ENCODE measurements around the gene CTNNA2. TPM values are rescaled to one million over a fixed set of nuclear protein-coding genes. Genes with fewer than 3 reads are reported as not detected.

CTNNA2 gene
- total and polyA plus RNA-seq, 9 donors, result 0.32 to 1.4 (median 0.37) TPM; not detected in 3

- Histone ChIP-seq H3K27me3 (no peaks in the 10 kb centered on the region), H3K4me1 (ENCODE audit: insufficient read depth) (no peaks in the 10 kb centered on the region), H3K4me3 (no peak overlapping the region), H3K36me3 (no peaks in the 10 kb centered on the region), H3K9me3 (no peaks in the 10 kb centered on the region), H3K27ac (no peak overlapping the region)
- TF ChIP-seq EP300 (IDR thresholded peaks at IDR 0.05) (no peak), CTCF (IDR thresholded peaks at IDR 0.05) (no peak), POLR2A (IDR thresholded peaks at IDR 0.05) (no peak)
- DNase-seq, result no peak
- WGBS, 3 donors, result 74 to 90% (median 76%) methylated on average over 2 of the region's 2 CpGs
- intact Hi-C loops (cut with DNase I), result no loop called here
These were observed 152.2 kb downstream of the CTNNA2 start for GRCh38 chr2:79665091-79665490.

- Histone ChIP-seq H3K4me3 (no peak overlapping the region), H3K36me3 (no peaks in the 10 kb centered on the region), H3K27ac (no peak overlapping the region), H3K4me1 (ENCODE audit: insufficient read depth) (no peaks in the 10 kb centered on the region), H3K27me3 (no peaks in the 10 kb centered on the region), H3K9me3 (no peaks in the 10 kb centered on the region)
- no peak for DNase-seq
- no peak for TF ChIP-seq CTCF (IDR thresholded peaks at IDR 0.05)
- TF ChIP-seq POLR2A (IDR thresholded peaks at IDR 0.05), result no peak
- no peak for TF ChIP-seq EP300 (IDR thresholded peaks at IDR 0.05)
- intact Hi-C loops (cut with DNase I), result no loop called here
- 70 to 86% (median 78%) methylated on average over 4 of the region's 4 CpGs for WGBS, 3 donors
These were observed 153.6 kb downstream of the CTNNA2 start for GRCh38 chr2:79666430-79666829.

GRCh38 chr2:79669714-79670113 lies 156.9 kb downstream of the CTNNA2 start:
- no peaks in the 10 kb centered on the region for H3K27me3 ChIP-seq
- no peaks in the 10 kb centered on the region for H3K9me3 ChIP-seq
- H3K4me1 ChIP-seq (ENCODE audit: insufficient read depth), result no peaks in the 10 kb centered on the region
- no peak for DNase-seq
- H3K4me3 ChIP-seq, result no peak overlapping the region
- H3K27ac ChIP-seq, result no peak overlapping the region
- WGBS, 3 donors, result 76 to 85% (median 84%) methylated on average over 3 to 5 of the region's 5 CpGs
- H3K36me3 ChIP-seq, result no peaks in the 10 kb centered on the region
- intact Hi-C loops (cut with DNase I), result no loop called here
- no peak for TF ChIP-seq EP300 (IDR thresholded peaks at IDR 0.05)
- TF ChIP-seq POLR2A (IDR thresholded peaks at IDR 0.05), result no peak
- no peak for TF ChIP-seq CTCF (IDR thresholded peaks at IDR 0.05)

- 74 to 78% (median 77%) methylated on average over 10 to 11 of the region's 11 CpGs for WGBS, 3 donors
- TF ChIP-seq EP300 (IDR thresholded peaks at IDR 0.05), result no peak
- TF ChIP-seq CTCF (IDR thresholded peaks at IDR 0.05), result no peak
- TF ChIP-seq POLR2A (IDR thresholded peaks at IDR 0.05), result no peak
- H3K27ac ChIP-seq, result no peak overlapping the region
- no peak overlapping the region for H3K4me3 ChIP-seq
- H3K36me3 ChIP-seq, result no peaks in the 10 kb centered on the region
- H3K4me1 ChIP-seq (ENCODE audit: insufficient read depth), result no peaks in the 10 kb centered on the region
- no peaks in the 10 kb centered on the region for H3K27me3 ChIP-seq
- no peak for DNase-seq
- H3K9me3 ChIP-seq, result no peaks in the 10 kb centered on the region
- intact Hi-C loops (cut with DNase I), result no loop called here
These were observed 157.3 kb downstream of the CTNNA2 start for GRCh38 chr2:79670198-79670597.

- Histone ChIP-seq H3K27me3 (no peaks in the 10 kb centered on the region), H3K9me3 (no peaks in the 10 kb centered on the region), H3K27ac (no peak overlapping the region), H3K4me1 (ENCODE audit: insufficient read depth) (no peaks in the 10 kb centered on the region), H3K36me3 (no peaks in the 10 kb centered on the region), H3K4me3 (no peak overlapping the region)
- TF ChIP-seq CTCF (IDR thresholded peaks at IDR 0.05) (no peak), EP300 (IDR thresholded peaks at IDR 0.05) (no peak), POLR2A (IDR thresholded peaks at IDR 0.05) (no peak)
- no peak for DNase-seq
- WGBS, 3 donors, result 81 to 96% (median 88%) methylated on average over 1 of the region's 1 CpG
- intact Hi-C loops (cut with DNase I), result no loop called here
These were observed 174.0 kb downstream of the CTNNA2 start for GRCh38 chr2:79686884-79687283.
